HG03103 (cell line): Measurements from ENCODE around the gene HIVEP3.
A peak's percentile ranks its signal among the peaks of the same experiment; 100 is the strongest.

Experiments used
- ATAC-seq: cut with Tn5 transposase; IDR thresholded peaks from one replicate; pipeline ENCODE4 v1.9.1; 2021; ENCODE audit warnings: low read depth; ENCODE audit not compliant: unreplicated experiment

The HIVEP3 gene

DNA sequence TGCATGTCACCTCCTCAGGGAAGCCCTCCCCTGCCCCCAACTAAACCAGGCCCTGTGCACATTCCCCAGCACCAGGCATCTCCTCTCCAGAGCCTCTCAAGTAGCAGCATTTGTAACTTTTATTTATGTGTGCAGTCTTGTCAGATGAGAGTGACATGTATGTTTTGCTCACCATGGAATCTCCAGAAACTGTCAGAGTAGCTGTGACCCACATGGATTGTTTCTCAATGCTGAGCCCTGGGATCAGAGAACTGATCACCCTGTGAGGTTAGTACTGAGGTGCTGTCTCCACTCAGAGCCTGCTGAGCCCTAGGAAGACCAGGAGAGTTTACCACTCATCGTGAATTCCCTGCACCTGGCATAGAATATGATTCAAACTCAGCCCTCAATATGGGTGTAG is 243.3 kb downstream of the HIVEP3 start:
- no peak for ATAC-seq

DNA sequence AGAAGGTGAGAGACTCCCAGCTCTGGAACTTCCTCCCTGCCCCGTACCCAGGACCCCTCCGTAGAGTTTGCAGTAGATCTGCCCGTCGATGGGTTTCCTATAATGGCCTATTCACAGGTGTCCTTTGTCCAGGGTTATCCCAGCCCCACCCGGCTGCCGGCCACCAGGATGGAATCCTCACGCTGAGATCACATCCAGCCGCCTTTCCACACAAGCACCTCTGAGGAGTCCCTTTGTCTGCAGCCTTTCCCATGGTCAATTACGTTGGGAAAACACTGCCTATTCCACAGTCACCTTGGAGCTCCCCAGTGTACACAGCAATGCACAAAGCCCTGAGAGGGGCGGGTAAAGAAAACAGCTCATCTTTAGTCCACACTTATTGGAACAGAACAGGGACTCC is 244.2 kb downstream of the HIVEP3 start:
- no peak for ATAC-seq

GRCh38 chr1:41673806-41674205 is 244.9 kb downstream of the HIVEP3 start:
- no peak for ATAC-seq

DNA sequence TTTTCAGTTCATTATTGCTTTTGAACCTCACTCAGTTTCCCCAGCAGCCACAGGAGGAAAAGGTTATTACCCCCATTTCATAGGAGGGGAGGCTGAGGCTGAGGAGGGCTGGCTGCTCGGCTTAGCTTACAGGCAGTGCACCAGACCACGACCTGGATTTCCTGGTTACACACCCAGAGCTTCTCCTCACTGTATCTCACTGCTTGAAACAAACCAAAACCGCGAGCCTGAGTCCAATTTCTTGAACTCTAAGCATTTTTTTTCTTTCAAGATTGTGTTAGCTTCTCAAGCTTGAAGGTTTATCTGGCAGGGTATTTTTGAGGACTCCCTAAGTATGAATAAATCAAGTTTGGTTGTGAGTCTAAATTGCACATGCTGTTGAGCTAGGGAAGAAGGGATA is 245.3 kb downstream of the HIVEP3 start:
- peak; percentile 66 for ATAC-seq

- ATAC-seq, result no peak
Observed at GRCh38 chr1:41672641-41673361, 245.9 kb downstream of the HIVEP3 start.

DNA sequence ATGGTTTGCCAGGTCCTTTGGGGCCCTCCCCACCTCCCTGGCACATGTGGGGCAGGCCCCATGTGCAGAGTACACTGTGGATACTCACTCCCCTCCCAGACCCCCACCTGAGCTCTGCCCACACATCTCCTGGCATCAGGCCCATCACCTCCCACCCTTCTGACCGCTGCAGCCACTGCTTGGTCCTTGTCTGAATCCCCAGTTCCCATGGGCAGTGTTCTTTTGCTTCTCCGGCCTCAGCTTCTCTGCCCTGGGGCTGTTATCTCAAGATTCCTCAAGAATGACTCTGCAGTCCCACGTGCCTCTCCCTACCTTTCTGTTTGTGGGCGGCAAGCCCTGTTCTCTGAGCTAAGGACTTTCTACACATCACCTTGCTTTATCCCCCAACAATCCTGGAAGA is 246.5 kb downstream of the HIVEP3 start:
- ATAC-seq, result no peak

- no peak for ATAC-seq
Observed at GRCh38 chr1:41671116-41671755, 247.5 kb downstream of the HIVEP3 start.

DNA sequence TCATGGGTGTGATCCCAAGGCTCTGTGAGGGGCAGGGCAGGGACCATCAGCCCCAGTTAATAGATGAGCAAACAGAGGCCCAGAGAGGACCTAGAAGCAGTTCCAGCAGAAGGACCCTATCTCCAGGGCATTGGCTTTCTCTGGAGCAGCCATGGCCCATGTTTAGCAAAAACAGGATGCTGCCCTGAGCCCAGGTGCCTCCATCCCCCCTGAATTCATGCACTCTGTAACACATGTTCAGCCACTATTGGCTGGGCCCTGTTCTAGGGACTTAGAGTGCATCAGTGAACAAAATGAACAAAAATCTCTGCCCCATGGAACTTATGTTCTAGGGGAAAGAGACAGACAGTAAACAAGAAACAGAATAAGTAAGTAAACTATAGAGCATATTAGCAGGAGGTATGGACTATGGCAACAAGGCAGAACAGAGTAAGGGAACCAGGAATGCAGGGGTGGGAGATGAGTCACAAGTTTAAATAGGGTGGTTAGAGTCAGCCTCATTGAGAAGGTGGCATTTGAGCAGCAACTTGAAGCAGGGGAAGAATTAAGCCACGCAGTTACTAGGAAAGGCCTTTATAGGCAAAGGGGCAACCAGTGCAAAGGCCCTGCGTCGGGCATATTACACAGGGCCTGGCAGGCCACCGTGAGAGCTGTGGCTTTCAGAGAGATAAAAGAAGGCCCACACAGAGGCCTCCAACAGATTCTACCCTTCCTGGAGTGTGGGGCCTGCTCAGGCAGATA is 248.3 kb downstream of the HIVEP3 start:
- ATAC-seq, result no peak

DNA sequence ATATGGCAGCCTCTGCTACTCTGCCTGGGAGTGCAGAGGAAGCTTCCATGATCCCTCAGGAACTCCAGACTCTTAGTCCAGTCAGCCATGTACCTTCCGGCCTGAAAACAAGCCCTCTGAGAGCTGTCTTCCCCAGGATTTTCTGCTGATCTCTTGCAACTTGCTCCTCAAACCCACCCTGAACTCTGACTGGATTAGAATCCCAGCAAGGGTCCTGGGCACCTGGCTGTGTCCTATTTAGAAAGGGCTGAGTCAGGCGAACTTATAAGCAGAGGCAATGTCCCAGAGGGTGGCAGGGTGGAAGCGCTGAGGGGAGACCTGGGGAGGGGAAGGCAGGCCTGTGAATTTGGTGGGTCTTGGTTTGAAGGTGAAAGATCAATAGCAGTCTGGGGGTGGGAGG is 249.8 kb downstream of the HIVEP3 start:
- ATAC-seq, result no peak

DNA sequence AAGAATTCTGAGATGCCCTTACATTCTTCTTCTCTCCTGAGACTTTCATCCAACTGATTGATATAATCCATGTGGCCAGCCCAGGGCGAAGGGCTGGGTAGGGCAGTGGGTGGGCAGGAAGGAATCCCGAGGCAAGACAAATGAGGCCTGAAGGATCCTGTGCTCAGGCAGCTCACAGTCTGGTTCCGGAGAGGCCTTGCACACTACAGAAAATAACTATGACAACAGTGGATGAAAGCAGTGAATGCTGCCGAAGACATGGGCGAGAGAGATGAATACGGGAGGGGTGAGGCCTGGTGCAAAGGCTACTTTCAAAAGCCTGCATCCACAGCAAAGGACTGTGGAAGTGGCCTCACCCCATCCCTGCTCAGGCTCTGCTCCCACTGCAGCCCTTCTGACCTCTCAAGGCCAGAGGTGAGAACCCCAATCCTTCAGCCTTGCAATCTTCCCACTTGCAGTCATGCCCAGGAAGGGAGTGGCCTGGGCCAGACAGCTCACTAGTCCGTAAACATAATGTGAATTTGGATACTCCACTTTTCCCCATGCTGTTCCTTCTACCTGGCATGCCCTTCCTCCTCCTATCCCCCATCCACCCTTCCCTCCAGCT is 250.6 kb downstream of the HIVEP3 start:
- ATAC-seq, result no peak

DNA sequence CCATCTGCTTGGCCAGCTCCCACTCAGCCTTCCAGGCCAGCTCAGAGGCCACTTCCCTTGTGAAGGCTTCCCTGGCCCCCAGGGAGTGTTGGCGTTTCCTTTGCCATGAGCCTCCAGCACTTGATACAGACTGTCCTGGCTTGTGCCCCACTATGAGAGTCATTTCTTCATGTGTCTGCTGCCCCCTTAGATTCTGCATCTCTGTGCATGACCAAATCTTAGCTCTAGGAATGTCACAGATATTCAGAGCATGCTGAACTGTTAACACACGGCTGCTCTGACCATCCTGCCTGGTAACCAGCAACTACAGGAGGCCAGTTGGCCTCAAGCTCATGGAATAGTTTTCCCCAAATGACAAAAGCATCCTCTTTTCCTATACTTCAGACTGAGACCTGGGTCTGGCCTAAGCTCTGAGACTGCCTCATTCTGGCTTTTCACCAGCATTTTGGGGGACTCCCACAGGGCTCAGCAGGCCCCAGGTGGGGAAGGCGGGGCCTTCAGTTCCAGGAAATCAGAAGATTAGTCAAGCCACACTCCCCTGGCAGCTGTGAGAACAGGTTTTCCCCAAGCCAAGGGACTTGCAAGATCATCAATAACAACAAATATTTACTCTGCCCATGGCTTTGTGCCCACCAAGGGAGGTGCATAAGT is 251.6 kb downstream of the HIVEP3 start:
- ATAC-seq, result no peak

- ATAC-seq, result no peak
Observed at GRCh38 chr1:41665962-41666917, 252.5 kb downstream of the HIVEP3 start.

GRCh38 chr1:41664861-41665640 is 253.7 kb downstream of the HIVEP3 start:
- ATAC-seq, result no peak

DNA sequence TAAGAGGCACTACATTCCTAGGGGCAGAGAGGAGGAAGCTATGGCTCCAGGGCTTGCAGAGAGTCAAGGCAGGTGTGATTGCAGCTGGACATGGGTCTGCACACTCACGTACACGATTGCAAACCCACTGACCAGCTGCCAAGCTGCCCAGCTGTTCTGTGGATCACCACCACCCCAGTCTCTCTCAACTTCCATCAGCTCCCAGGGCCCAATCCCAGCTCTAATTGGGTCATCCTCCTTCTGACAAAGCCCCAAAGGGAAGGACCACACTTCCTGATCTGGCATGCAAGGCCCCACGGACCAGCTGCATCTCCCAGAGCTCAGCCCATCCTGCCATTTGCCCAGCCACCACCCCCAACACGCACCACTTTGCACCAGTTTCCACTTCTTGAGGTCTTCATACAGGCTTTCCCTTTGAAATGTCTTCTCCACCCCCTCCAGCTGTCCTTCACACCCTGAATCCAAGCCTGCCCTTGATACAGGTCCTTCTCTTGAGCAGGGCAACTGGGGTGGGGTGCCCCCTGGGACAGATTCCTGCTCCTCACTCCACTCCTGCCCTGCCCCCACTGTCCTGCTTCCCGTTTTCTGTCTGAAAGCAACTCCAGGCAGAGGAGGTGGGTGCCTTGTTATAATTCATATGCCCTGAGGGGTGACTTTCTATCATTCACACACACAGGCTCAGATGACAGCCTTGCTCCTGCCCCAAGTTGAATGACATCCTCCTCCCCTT is 254.9 kb downstream of the HIVEP3 start:
- no peak for ATAC-seq

DNA sequence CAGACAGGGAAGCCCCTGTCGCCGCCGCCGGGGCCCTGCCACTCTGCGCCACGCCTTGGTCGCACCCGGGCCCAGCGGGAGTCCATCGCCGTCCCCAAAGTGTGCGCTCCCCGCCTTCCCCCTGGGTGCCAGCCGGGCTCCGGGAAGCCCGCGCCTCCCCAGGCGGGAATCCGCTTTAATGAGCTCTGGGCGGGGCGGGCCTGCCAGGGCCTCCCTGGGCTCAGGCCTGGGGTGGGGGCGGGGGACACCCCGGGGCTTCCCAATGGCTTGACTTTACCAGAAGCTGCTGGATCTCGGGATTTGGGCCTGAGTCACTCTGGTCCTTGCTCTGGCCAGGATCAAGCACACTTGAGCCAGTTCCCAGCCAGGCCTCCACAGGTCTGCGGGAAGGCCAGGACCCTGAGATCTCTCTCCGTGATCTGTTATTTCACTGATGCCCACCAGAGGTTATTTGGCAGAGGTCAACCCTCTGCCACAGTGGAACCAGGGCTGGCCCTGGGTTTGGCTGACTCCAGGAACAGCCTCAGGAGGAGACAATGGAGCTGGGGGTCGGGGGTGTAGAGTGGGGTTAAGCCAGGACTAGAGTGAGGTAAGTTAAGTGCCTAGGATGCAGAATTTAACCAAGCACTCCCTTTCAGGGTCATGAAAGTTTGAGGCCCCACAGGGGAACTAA is 255.8 kb downstream of the HIVEP3 start:
- ATAC-seq, result no peak

GRCh38 chr1:41662061-41662764 is 256.5 kb downstream of the HIVEP3 start:
- ATAC-seq, result peak; percentile 49

DNA sequence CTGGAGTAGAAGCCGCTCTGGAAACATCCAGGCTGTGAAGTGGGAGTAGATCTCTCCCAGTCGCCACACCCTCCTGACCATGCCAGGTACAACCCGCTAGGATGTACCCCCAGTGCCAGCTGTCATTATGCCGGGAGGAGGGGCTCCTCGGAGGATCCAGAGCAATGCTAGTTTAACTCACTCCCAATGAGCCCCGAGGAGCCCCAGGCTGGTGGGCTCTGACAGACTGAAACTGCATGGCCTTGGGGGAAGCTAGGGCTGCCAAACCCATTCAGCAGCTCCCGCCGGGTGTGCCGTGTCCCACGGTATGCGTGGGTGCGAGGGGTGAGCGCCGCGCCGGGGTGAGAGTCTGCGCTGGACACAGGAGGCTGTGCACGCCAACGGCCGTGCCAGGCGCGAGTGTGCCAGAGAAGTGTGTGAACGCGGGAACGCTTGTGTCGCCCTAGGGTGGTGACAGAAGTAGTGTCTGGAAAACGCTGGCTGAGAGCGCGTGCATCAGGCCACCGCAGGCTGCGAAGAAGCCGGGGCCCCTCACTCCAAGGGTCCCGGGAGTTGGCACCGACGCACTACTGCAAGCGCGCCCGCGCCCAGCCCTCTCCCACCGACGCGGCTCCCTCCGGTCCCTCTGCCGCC is 257.2 kb downstream of the HIVEP3 start:
- peak; percentile 7 for ATAC-seq
